ENCODE measurements around the gene BLVRA. TPM values are rescaled to one million over a fixed set of nuclear protein-coding genes. Genes with fewer than 3 reads are reported as not detected.

The BLVRA gene
- total and polyA plus RNA-seq, 10 of the 15 experiments (the other 5 are each of a cell fraction or from before 2014, with no cell fraction given) = 63.3 to 198 (median 102) TPM

GRCh38 chr7:43844257-43844656 is 85.8 kb downstream of the BLVRA start (continued):
- no peak for TF ChIP-seq KAT2A (conservative IDR thresholded peaks at IDR 0.05; ENCODE audit: control insufficient read depth, low read depth, low read length)
- TF ChIP-seq NBN (IDR thresholded peaks at IDR 0.05) = no peak
- no peak for TF ChIP-seq NRF1 (conservative IDR thresholded peaks at IDR 0.05; ENCODE audit: low read depth, low read length)
- TF ChIP-seq HCFC1 (IDR thresholded peaks at IDR 0.05; ENCODE audit: low read length) = no peak
- no peak for TF ChIP-seq CEBPB (IDR thresholded peaks at IDR 0.05; ENCODE audit: borderline replicate concordance in 1 of 2, low read depth in 2 of 2, low read length in 2 of 2)
- no peak for TF ChIP-seq STAT3 (IDR thresholded peaks at IDR 0.05; ENCODE audit: low read depth, low read length)
- TF ChIP-seq REST (IDR thresholded peaks at IDR 0.05; ENCODE audit: low read depth, low read length) = no peak

GRCh38 chr7:43844662-43845061 is 86.2 kb downstream of the BLVRA start:
- Histone ChIP-seq H3K27ac (ENCODE audit: control insufficient read depth, insufficient read depth) (no peak overlapping the region), H4K20me1 (ENCODE audit: control insufficient read depth, insufficient read depth) (no peaks in the 10 kb centered on the region), H2AFZ (ENCODE audit: control insufficient read depth, low read depth, low read length) (no peak overlapping the region), H3K4me1 (ENCODE audit: control insufficient read depth, insufficient read depth, low read length) (no peaks in the 10 kb centered on the region), H3K9ac (ENCODE audit: control insufficient read depth, insufficient read depth, low read length) (no peak overlapping the region), H3K9me3 (replicated peaks; ENCODE audit: control insufficient read depth, insufficient read depth, low read length) (no peaks in the 10 kb centered on the region; the same call in 2 of the 3 replicates), H3K27me3 (replicated peaks in 1 of 2; ENCODE audit: control insufficient read depth in 2 of 2, insufficient read depth in 2 of 2, low read length in 1 of 2) (no peaks in the 10 kb centered on the region), H3K4me2 (ENCODE audit: control insufficient read depth, insufficient read depth) (no peak overlapping the region), H3K4me3 (no peak overlapping the region), H3K36me3 (ENCODE audit: control insufficient read depth in 2 of 2, insufficient read depth in 2 of 2, low read length in 1 of 2) (no peaks in the 10 kb centered on the region), H3K79me2 (ENCODE audit: control insufficient read depth, insufficient read depth, low read length) (no peaks in the 10 kb centered on the region)
- CTCF ChIA-PET = interaction anchor here (0.6 to 2.7 kb wide), 4 partner anchors 145 to 344 kb away, joined by 3 to 8 read pairs (median 4); partner anchors contain the start of gene STK17A
- POLR2A ChIA-PET = no interaction called here
- no peak for DNase-seq (ENCODE audit: low read depth, low spot score)
- in situ Hi-C loops (cut with MboI) (loop anchor here (25.0 kb wide), 1 partner anchor 1907 kb away; no protein-coding TSS in a partner anchor), intact Hi-C loops (cut with micrococcal nuclease; ENCODE audit: unreplicated experiment) (no loop called here)
- no peak for FAIRE-seq
- no peak for ATAC-seq
- SMC1A ChIA-PET (ENCODE audit: uncharacterized antibody, unreplicated experiment) = interaction anchor here (1.9 kb wide), 1 partner anchor 263 kb away, joined by 6 read pairs; the partner anchor contains the start of gene STK17A
- RAD21 ChIA-PET (ENCODE audit: unreplicated experiment) = interaction anchor here (1.4 to 5.6 kb wide), 2 partner anchors 145 to 263 kb away, joined by 4 to 33 read pairs; partner anchors contain the start of gene STK17A
- WGBS (ENCODE audit: insufficient coverage, insufficient replicate concordance, low lambda C conversion rate, missing lambda C conversion rate) = 24% methylated on average over 2 of the region's 2 CpGs
- no TSS peak for BruUV-seq (replicated peaks)
- TF ChIP-seq IRF3 (IDR thresholded peaks at IDR 0.05) (no peak), PAX8 (IDR thresholded peaks at IDR 0.05) (no peak), FOS (IDR thresholded peaks at IDR 0.05; ENCODE audit: borderline replicate concordance, extremely low read depth, insufficient read length) (no peak), ZNF24 (IDR thresholded peaks at IDR 0.05) (no peak), CHD1 (IDR thresholded peaks at IDR 0.05; ENCODE audit: low read depth, low read length) (no peak), GATAD2B (conservative IDR thresholded peaks at IDR 0.05; ENCODE audit: low read depth) (no peak), NFYB (IDR thresholded peaks at IDR 0.05; ENCODE audit: insufficient read depth, low read depth, low read length) (no peak), MTA2 (IDR thresholded peaks at IDR 0.05; ENCODE audit: low read depth) (no peak), HDAC2 (IDR thresholded peaks at IDR 0.05) (no peak), SMAD1 (IDR thresholded peaks at IDR 0.05; ENCODE audit: low read depth, partially characterized antibody) (no peak)

Measured in GM12878 (cell line).